GM18873 (cell line): ENCODE results near the gene CLPSL2.

Experiments
- ATAC-seq: cut with Tn5 transposase; IDR thresholded peaks from one replicate; pipeline ENCODE4 v1.9.1; 2021; ENCODE audit warnings: mild to moderate bottlenecking, moderate library complexity, moderate number of reproducible peaks; ENCODE audit not compliant: unreplicated experiment, low FRiP score

CLPSL2 gene

GRCh38 chr6:35786272-35786671 is 9.9 kb downstream of the CLPSL2 start:
- no peak for ATAC-seq

GRCh38 chr6:35786810-35787209 is 10.4 kb downstream of the CLPSL2 start:
- no peak for ATAC-seq

DNA sequence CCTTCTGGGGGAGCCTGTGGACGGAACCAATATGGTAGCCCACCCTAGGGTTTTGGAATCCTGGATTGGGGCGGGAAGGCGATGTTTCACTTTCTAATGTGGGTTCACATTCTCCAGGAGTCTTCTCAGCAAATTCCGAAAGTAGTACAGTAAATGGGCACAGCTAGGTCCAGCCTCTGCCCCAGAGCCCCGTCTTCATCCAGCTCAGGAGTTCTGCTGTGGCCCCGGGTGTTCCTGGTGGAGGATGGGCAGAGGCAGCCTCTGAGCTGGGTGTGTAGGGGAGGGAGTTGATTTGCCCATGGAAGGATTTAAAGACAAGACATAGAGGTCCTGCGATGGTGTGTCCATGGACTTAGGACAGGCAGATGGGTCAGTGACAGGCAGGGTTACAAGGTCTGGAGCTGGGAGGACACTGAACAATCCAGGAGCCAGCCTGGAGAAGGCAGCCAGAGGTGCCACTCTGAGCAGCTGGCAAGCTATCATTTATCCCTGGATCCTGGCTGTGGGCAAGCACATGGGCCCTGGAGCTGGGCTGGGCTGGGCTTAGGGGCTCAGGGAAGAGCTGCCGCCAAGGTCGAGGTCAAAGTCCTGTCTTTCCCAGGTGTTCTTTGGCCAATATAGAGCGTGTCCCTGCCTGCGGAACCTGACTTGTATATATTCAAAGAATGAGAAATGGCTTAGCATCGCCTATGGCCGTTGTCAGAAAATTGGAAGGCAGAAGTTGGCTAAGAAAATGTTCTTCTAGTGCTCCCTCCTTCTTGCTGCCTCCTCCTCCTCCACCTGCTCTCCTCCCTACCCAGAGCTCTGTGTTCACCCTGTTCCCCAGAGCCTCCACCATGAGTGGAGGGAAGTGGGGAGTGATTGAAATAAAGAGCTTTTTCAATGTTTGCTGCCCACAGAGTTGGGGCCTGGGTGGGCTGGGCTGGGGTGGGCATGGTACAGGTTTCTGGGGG is 11.1 kb downstream of the CLPSL2 start:
- no peak for ATAC-seq

- ATAC-seq, result no peak
Measured at GRCh38 chr6:35788423-35788982, 12.1 kb downstream of the CLPSL2 start.

- no peak for ATAC-seq
Measured at GRCh38 chr6:35790683-35791082, 14.3 kb downstream of the CLPSL2 start.

DNA sequence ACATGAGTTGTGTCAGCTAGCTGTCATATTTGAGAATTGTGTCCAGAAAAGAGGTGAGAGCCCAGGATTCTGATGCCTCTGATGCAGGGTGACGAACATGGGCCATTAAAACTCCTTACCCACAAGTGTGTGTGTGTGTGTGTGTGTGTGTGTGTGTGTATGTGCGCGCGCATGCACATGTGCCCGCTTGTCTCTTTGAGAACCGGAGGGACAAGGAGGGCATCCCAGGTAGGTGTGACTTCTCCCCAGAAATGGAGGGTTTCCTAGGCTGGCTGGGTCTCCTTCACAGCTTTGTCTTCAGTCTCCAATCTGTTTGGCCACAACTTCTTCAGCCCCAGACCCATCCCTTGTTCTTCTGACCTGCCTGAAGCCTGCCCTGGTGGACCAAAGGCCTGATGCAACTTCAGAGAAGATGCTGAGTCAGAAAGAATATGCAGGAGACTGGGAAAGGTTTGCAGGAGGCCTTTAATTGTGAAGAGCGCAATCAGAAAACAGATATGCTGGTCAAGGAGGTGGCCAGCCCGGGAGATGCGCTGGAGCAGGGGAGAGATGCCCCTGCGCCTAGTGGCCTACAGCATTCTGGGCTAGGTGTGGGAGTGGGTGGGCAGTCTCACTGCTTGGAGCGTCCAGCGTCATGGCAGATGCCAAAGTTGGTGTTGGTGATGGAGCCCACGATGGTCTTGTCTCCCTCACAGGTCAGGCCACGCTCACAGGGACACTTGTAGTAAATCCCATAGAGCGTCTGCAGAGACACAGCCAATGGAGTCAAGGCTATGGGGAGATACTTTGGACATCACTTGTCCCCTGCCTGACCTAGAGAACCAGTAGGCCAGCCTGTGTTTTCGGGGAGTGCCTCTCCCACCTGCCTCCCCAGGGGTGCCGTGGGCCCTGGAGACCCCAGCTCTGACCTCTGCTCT is 18.4 kb downstream of the CLPSL2 start:
- ATAC-seq, result no peak

GRCh38 chr6:35795453-35796071 is 19.2 kb downstream of the CLPSL2 start:
- no peak for ATAC-seq

- ATAC-seq, result no peak
Measured at GRCh38 chr6:35796236-35796635, 19.8 kb downstream of the CLPSL2 start.

DNA sequence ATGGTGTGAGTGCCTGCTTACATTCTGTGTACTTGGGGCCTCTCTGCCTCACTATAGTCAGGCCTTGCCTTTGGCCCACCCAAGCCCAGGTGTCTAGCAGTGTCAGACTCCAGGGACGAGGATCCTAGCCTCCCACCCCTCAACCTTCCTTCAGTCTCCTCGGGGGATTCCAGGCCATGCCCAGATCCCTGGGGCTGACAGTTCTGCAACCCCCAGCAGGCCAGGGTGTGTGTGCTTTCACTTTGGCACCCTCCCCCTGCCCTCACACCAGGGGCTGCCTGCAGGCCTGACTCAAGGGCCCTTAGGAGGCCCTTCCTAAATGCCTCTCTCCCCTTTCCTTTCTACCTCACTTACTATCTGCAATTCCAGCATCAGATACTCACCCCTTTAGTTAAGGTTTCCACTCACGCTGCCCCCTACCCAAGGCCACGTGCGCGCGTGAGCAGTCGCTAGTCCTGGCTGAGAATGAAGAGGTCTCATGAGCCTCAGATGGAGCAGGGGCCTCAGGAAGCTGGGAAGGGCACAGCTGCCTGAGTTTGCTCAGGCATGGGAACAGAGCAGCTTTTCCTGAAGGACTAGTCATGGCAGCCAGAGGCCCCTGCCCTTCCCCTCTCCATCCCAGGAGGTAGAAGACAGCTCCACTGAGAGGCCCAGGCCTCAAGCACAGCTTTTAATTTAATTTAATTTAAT is 21.6 kb downstream of the CLPSL2 start:
- ATAC-seq, result no peak

GRCh38 chr6:35798706-35799105 is 22.3 kb downstream of the CLPSL2 start:
- ATAC-seq, result no peak

GRCh38 chr6:35801148-35801547 is 24.8 kb downstream of the CLPSL2 start:
- no peak for ATAC-seq

GRCh38 chr6:35804996-35805736 is 28.8 kb downstream of the CLPSL2 start, which contains the start of gene LHFPL5:
LHFPL5 (plus strand) TSS chr6:35805352; CDS start chr6:35805671, 319 bp downstream.
- no peak for ATAC-seq

GRCh38 chr6:35808688-35809087 is 32.3 kb downstream of the CLPSL2 start:
- no peak for ATAC-seq

DNA sequence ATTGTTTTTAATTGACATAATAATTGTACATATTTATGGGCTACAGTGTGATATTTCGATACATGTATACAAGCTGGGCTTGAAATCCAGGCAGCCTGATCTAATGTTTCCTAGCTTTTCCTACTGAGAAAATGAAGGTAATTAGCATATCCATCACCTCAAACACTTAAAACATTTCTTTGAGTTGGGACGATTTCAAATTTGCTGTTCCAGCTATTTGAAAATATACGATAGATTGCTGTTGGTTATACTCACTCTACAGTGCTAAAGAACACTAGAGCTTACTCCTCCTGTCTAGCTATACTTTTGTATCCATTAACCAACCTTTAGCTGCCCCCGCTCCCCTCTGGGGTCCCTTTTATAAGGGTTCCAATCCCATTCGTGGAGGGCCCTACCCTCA is 33.4 kb downstream of the CLPSL2 start:
- ATAC-seq, result no peak

GRCh38 chr6:35810971-35811698 is 34.7 kb downstream of the CLPSL2 start:
- ATAC-seq, result no peak

GRCh38 chr6:35811699-35811995 is 35.2 kb downstream of the CLPSL2 start:
- ATAC-seq, result no peak

GRCh38 chr6:35817515-35817914 is 41.1 kb downstream of the CLPSL2 start:
- no peak for ATAC-seq

DNA sequence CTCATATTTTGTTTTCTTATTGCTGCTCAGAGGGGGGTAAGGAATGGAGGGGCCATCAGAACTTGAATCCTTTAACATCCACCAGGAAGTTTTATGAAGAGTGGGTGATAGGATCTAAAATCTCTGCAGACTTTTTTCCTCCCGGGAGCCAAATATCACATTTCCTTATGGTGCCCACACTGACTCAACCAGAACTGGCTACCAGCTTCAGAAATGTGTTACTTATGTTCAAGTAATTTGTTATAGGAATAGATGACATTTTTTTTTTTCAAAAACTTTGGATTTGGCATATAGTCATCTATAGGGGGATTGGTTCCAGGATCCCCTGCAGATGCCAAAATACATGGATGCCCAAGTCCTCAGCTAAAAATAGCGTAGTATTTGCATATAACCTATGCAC is 47.2 kb downstream of the CLPSL2 start:
- ATAC-seq, result no peak
